ENCODE data around the gene F13A1. TPM values are rescaled to one million over a fixed set of nuclear protein-coding genes. Genes with fewer than 3 reads are reported as not detected.

Gene F13A1
- total RNA-seq, 1 donor from 2014 or later = 91.9 TPM

- DNase-seq (ENCODE audit: low spot score in 2 of 2) = no peak
Observed at GRCh38 chr6:6193221-6193745, 127.2 kb downstream of the F13A1 start.

DNA sequence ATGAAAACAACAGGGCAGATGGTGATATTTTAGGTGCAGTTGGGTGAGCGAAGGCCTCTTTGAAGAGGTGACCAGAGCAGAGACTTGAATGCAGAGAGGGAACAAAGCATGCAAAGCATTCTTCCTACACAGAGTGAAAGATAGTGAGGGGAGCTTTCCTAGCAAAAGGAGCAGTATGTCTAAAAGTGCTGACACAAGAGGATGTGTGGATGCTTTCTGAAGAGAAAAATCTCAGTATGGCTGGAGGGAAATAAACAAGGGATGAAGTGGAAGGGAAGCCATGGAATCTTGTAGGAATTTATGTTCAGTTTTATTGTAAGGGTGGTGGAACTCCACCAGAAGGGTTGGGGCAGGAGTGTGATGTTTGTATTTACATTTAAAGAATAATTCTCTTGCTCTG, 128.6 kb downstream of the F13A1 start:
- Histone ChIP-seq H3K9me3 (no peaks in the 10 kb centered on the region), H3K27ac (no peak overlapping the region), H3K4me3 (no peak overlapping the region), H3K4me1 (no peaks in the 10 kb centered on the region), H3K36me3 (no peaks in the 10 kb centered on the region), H3K27me3 (no peaks in the 10 kb centered on the region)
- TF ChIP-seq CTCF (IDR thresholded peaks at IDR 0.05) = no peak
- intact Hi-C loops (cut with DNase I) = no loop called here
- DNase-seq (ENCODE audit: low spot score in 2 of 2) = no peak

More at GRCh38 chr6:6193221-6193745, 127.2 kb downstream of the F13A1 start:
- TF ChIP-seq CTCF (IDR thresholded peaks at IDR 0.05) = no peak
- H3K27ac ChIP-seq = no peak overlapping the region
- H3K4me3 ChIP-seq = no peak overlapping the region
- H3K27me3 ChIP-seq = no peaks in the 10 kb centered on the region
- H3K9me3 ChIP-seq = no peaks in the 10 kb centered on the region
- intact Hi-C loops (cut with DNase I) = no loop called here
- no peaks in the 10 kb centered on the region for H3K36me3 ChIP-seq
- no peaks in the 10 kb centered on the region for H3K4me1 ChIP-seq

DNA sequence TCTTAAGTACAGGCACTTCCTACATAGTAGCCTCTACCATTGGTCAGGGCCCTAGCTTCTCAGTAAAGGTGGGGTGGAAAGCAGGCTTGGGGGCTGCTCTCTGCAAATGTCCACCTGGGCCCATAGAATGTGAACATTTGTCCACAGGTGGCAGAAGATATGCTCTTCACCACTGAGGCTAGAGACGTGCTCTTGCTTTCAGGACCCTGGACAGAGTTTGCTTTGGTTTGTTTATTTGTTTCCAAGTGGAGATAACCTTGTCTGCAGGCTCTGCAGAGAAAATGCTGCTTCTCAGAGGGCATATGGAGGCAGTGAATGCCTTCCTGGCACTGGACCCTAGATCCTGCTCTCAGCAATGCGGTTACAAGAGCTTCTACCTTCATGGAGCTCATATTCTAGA, 129.0 kb downstream of the F13A1 start:
- H3K4me3 ChIP-seq = no peak overlapping the region
- intact Hi-C loops (cut with DNase I) = no loop called here
- no peak for DNase-seq (ENCODE audit: low spot score in 2 of 2)
- H3K4me1 ChIP-seq = no peaks in the 10 kb centered on the region
- no peaks in the 10 kb centered on the region for H3K27me3 ChIP-seq
- no peaks in the 10 kb centered on the region for H3K36me3 ChIP-seq
- TF ChIP-seq CTCF (IDR thresholded peaks at IDR 0.05) = no peak
- H3K9me3 ChIP-seq = no peaks in the 10 kb centered on the region
- H3K27ac ChIP-seq = no peak overlapping the region

GRCh38 chr6:6180684-6181083, 139.8 kb downstream of the F13A1 start:
- Histone ChIP-seq H3K36me3 (no peaks in the 10 kb centered on the region), H3K27ac (no peak overlapping the region), H3K9me3 (no peaks in the 10 kb centered on the region), H3K27me3 (no peaks in the 10 kb centered on the region), H3K4me3 (no peak overlapping the region), H3K4me1 (no peaks in the 10 kb centered on the region)
- no peak for DNase-seq (ENCODE audit: low spot score in 2 of 2)
- intact Hi-C loops (cut with DNase I) = no loop called here
- TF ChIP-seq CTCF (IDR thresholded peaks at IDR 0.05) = no peak

DNA sequence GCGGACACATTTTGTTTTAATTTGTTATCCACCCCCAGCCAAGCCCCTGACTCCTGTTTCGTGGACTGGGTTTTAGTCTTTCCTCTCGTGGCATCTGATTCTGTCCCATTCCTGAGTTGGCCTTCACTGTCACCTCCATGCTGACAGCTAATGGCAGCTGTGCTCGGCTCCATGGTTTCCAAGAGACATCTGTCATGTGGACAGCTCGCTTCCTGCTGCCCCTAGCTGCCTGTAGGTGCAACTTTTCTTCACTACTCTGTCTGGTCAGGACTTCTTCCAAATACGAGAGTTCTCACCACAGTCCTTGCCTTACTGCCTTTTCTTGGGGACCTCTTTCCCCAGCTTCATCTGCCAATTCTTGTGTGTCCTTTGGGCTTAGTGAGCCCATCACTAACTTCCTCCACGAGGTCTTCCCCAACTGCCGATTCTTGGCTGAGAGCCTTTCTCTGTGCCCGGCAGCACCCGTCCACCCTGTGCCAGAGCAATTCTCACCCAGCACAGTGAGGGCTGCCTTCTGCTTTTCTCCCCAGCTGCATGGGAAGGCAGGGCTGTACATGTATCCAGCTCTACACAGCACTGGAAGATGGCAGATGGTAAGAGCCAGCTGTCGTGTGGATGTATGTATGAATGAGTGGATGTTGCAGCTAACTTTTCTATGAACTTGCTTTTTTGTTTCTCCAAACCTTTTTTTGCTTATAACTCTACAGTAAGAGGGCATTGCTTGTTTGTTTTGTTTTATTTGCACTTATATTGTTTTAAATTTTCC, 140.4 kb downstream of the F13A1 start:
- DNase-seq (ENCODE audit: low spot score in 2 of 2) = no peak
- H3K9me3 ChIP-seq = no peaks in the 10 kb centered on the region
- intact Hi-C loops (cut with DNase I) = no loop called here
- H3K27ac ChIP-seq = no peak overlapping the region
- no peak for TF ChIP-seq CTCF (IDR thresholded peaks at IDR 0.05)
- H3K4me1 ChIP-seq = no peaks in the 10 kb centered on the region
- H3K36me3 ChIP-seq = no peaks in the 10 kb centered on the region
- no peaks in the 10 kb centered on the region for H3K27me3 ChIP-seq
- no peak overlapping the region for H3K4me3 ChIP-seq
